Hepatocyte (in vitro differentiated cells): ENCODE results near the gene ZBTB21. TPM values are rescaled to one million over a fixed set of nuclear protein-coding genes. Genes with fewer than 3 reads are reported as not detected.

Experiments
- DNase-seq: peaks from one replicate; pipeline ENCODE4 v3.0.0-alpha.2; 2016; ENCODE audit warnings: low spot score
- H2AFZ ChIP-seq: fragments of 200-600 bp; sonication (generic); 2 replicates; pipeline ENCODE4 v1.6.0; 2016; ENCODE audit warnings: antibody characterized with exemption, mild to moderate bottlenecking
- H3K27ac ChIP-seq: fragments of 200-600 bp; sonication (generic); 2 replicates; pipeline ENCODE4 v1.5.1; 2016; ENCODE audit warnings: mild to moderate bottlenecking
- H3K27me3 ChIP-seq: fragments of 200-600 bp; sonication (generic); 2 replicates; pipeline ENCODE4 v1.6.1; 2016
- H3K36me3 ChIP-seq: fragments of 200-600 bp; sonication (generic); replicated peaks from 2 replicates; pipeline ENCODE4 v1.5.1; 2016; ENCODE audit warnings: low read depth; ENCODE audit not compliant: insufficient read depth
- H3K4me1 ChIP-seq: fragments of 200-600 bp; sonication (generic); 2 replicates; pipeline ENCODE4 v1.5.1; 2016; ENCODE audit warnings: mild to moderate bottlenecking, moderate library complexity; ENCODE audit not compliant: insufficient read depth
- H3K4me2 ChIP-seq: fragments of 200-600 bp; sonication (generic); 2 replicates; pipeline ENCODE4 v1.6.0; 2016
- H3K4me3 ChIP-seq: fragments of 200-600 bp; sonication (generic); 2 replicates; pipeline ENCODE4 v1.5.1; 2016; ENCODE audit warnings: mild to moderate bottlenecking
- H3K79me2 ChIP-seq: fragments of 200-600 bp; sonication (generic); 2 replicates; pipeline ENCODE4 v1.6.0; 2017; ENCODE audit warnings: mild to moderate bottlenecking
- H3K9me2 ChIP-seq: fragments of 200-600 bp; sonication (generic); replicated peaks from 2 replicates; pipeline ENCODE4 v1.6.0; 2017; ENCODE audit warnings: mild to moderate bottlenecking; ENCODE audit not compliant: insufficient read depth
- H3K9me3 ChIP-seq: fragments of 200-600 bp; sonication (generic); 2 replicates; pipeline ENCODE4 v1.5.1; 2016; ENCODE audit warnings: low read depth, mild to moderate bottlenecking
- H4K20me1 ChIP-seq: fragments of 200-600 bp; sonication (generic); 2 replicates; pipeline ENCODE4 v1.6.0; 2016; ENCODE audit warnings: mild to moderate bottlenecking; ENCODE audit not compliant: insufficient read depth, poor library complexity, severe bottlenecking
- CTCF ChIP-seq: fragments of 200-600 bp; sonication (generic); IDR thresholded peaks from 2 replicates; pipeline ENCODE4 v1.5.1; 2016; ENCODE audit warnings: antibody characterized with exemption, mild to moderate bottlenecking; ENCODE audit not compliant: poor library complexity
- EZH2 ChIP-seq: fragments of 200-600 bp; sonication (generic); IDR thresholded peaks from 2 replicates; pipeline ENCODE4 v1.6.1; 2016; ENCODE audit warnings: antibody characterized with exemption, mild to moderate bottlenecking, borderline replicate concordance
- EZH2phosphoT487 ChIP-seq: fragments of 200-600 bp; sonication (generic); IDR thresholded peaks from one replicate; pipeline ENCODE4 v1.6.1; 2018; ENCODE audit warnings: antibody characterized with exemption, mild to moderate bottlenecking, low read depth, moderate library complexity; ENCODE audit not compliant: unreplicated experiment, severe bottlenecking
- WGBS: methylation state at CpG from one replicate; pipeline ENCODE4 v1.1.6; 2016; ENCODE audit warnings: low lambda C conversion rate; ENCODE audit errors: missing lambda C conversion rate; 5-methylcytosine and 5-hydroxymethylcytosine counted together
- polyA plus RNA-seq: library from polyadenylated mRNA; unstranded; fragments of >200 nt; fragmentation: Nextera tagmentation; extraction: Ambion mirVana; gene quantifications from 2 replicates; pipeline ENCODE4 v1.2.1, GENCODE V29; 2016
- total RNA-seq: library from RNA; depleted of rRNA; stranded (reverse); fragments of >200 nt; gene quantifications from 2 replicates; pipeline ENCODE4 v1.2.3, GENCODE V29; 2014

The ZBTB21 gene
- total and polyA plus RNA-seq, 2 experiments from 2014 or later = 6.0 to 21.5 TPM

GRCh38 chr21:42049578-42050430, 39.6 kb upstream of the ZBTB21 start:
- Histone ChIP-seq H4K20me1 (no peaks in the 10 kb centered on the region), H3K79me2 (no peaks in the 10 kb centered on the region), H3K4me1 (no peaks in the 10 kb centered on the region), H3K27me3 (no peaks in the 10 kb centered on the region), H3K4me3 (no peak overlapping the region), H3K36me3 (no peaks in the 10 kb centered on the region), H3K4me2 (no peak overlapping the region), H3K9me3 (no peaks in the 10 kb centered on the region), H3K27ac (no peak overlapping the region), H3K9me2 (no peaks in the 10 kb centered on the region), H2AFZ (no peak overlapping the region)
- 88% methylated on average over 16 of the region's 16 CpGs for WGBS
- TF ChIP-seq CTCF (no peak), EZH2phosphoT487 (no peak), EZH2 (no peak)
- no peak for DNase-seq

GRCh38 chr21:42048870-42049577, 38.9 kb upstream of the ZBTB21 start:
- H3K4me2 ChIP-seq = no peak overlapping the region
- H3K36me3 ChIP-seq = no peaks in the 10 kb centered on the region
- H3K4me1 ChIP-seq = no peaks in the 10 kb centered on the region
- no peak overlapping the region for H3K4me3 ChIP-seq
- H3K9me2 ChIP-seq = no peaks in the 10 kb centered on the region
- H3K9me3 ChIP-seq = no peaks in the 10 kb centered on the region
- no peaks in the 10 kb centered on the region for H3K79me2 ChIP-seq
- H2AFZ ChIP-seq = no peak overlapping the region
- TF ChIP-seq CTCF (no peak), EZH2 (no peak), EZH2phosphoT487 (no peak)
- H3K27ac ChIP-seq = no peak overlapping the region
- H3K27me3 ChIP-seq = no peaks in the 10 kb centered on the region
- H4K20me1 ChIP-seq = no peaks in the 10 kb centered on the region
- WGBS = 93% methylated on average over 10 of the region's 10 CpGs
- no peak for DNase-seq

GRCh38 chr21:42047821-42048613, 37.9 kb upstream of the ZBTB21 start:
- Histone ChIP-seq H4K20me1 (no peaks in the 10 kb centered on the region), H3K9me2 (no peaks in the 10 kb centered on the region), H3K36me3 (no peaks in the 10 kb centered on the region), H3K9me3 (no peaks in the 10 kb centered on the region), H3K4me1 (no peaks in the 10 kb centered on the region), H3K4me3 (no peak overlapping the region), H3K4me2 (no peak overlapping the region), H3K27me3 (no peaks in the 10 kb centered on the region), H3K79me2 (no peaks in the 10 kb centered on the region), H2AFZ (no peak overlapping the region), H3K27ac (no peak overlapping the region)
- DNase-seq = no peak
- 83% methylated on average over 19 of the region's 19 CpGs for WGBS
- TF ChIP-seq EZH2 = no peak
- TF ChIP-seq CTCF = no peak
- no peak for TF ChIP-seq EZH2phosphoT487
